Fibroblast of lung (primary cell): ENCODE data around the gene FHIT.

ENCODE experiments used
- EZH2 ChIP-seq: IDR thresholded peaks from 2 replicates; pipeline ENCODE4 v1.5.1; 2012; ENCODE audit warnings: low read length, control low read depth, mild to moderate bottlenecking; ENCODE audit errors: missing control alignments
- TF ChIP-seq, protein P1 (sequence below), 2 donors: IDR thresholded peaks in 1 of 2; conservative IDR thresholded peaks in 1 of 2; 1 replicate in 1 of 2; 2 replicates in 1 of 2; pipeline ENCODE4 v1.5.1; 2011 to 2012; ENCODE audit warnings: low read length in 2 of 2, control low read depth in 1 of 2, inconsistent platforms in 1 of 2, low read depth in 1 of 2, mild to moderate bottlenecking in 1 of 2

GRCh38 chr3:60207905-60208304, 1043.3 kb downstream of the FHIT start:
- TF ChIP-seq, protein P1, sequence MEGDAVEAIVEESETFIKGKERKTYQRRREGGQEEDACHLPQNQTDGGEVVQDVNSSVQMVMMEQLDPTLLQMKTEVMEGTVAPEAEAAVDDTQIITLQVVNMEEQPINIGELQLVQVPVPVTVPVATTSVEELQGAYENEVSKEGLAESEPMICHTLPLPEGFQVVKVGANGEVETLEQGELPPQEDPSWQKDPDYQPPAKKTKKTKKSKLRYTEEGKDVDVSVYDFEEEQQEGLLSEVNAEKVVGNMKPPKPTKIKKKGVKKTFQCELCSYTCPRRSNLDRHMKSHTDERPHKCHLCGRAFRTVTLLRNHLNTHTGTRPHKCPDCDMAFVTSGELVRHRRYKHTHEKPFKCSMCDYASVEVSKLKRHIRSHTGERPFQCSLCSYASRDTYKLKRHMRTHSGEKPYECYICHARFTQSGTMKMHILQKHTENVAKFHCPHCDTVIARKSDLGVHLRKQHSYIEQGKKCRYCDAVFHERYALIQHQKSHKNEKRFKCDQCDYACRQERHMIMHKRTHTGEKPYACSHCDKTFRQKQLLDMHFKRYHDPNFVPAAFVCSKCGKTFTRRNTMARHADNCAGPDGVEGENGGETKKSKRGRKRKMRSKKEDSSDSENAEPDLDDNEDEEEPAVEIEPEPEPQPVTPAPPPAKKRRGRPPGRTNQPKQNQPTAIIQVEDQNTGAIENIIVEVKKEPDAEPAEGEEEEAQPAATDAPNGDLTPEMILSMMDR (conservative IDR thresholded peaks at IDR 0.05 in 1 of 2, IDR thresholded peaks at IDR 0.05 in 1 of 2; ENCODE audit: low read depth in 1 of 2, low read length in 2 of 2): no peak
- no peak for TF ChIP-seq EZH2
